CD4-positive, CD25-positive, alpha-beta regulatory T cell (primary cell): Measurements from ENCODE around the gene GARNL3. TPM values are rescaled to one million over a fixed set of nuclear protein-coding genes. Genes with fewer than 3 reads are reported as not detected.

Experiments used
- ATAC-seq, 2 donors: fragments of 150-1000 bp; cut with Tn5 transposase; one replicate each; pipeline ENCODE4 v1.10.0; 2021; ENCODE audit warnings: low read depth in 2 of 2, moderate number of reproducible peaks in 2 of 2, moderate library complexity in 1 of 2
- DNase-seq, 3 donors: peaks; one replicate each; pipeline versions ENCODE4 v3.0.0 to v3.0.0-alpha.2; 2012 to 2022; ENCODE audit warnings: mixed read lengths in 1 of 3
- H3K27ac ChIP-seq: one replicate; pipeline ENCODE4 v1.7.0; 2013; ENCODE audit warnings: mild to moderate bottlenecking, low read length; ENCODE audit not compliant: insufficient read depth, poor library complexity, severe bottlenecking
- H3K27me3 ChIP-seq: one replicate; pipeline ENCODE4 v1.7.0; 2013; ENCODE audit warnings: low read length; ENCODE audit not compliant: control insufficient read depth, insufficient read depth
- H3K36me3 ChIP-seq: one replicate; pipeline ENCODE4 v1.7.0; 2013; ENCODE audit warnings: mild to moderate bottlenecking, low read length, moderate library complexity; ENCODE audit not compliant: control insufficient read depth, insufficient read depth
- H3K4me1 ChIP-seq: 2 replicates; pipeline ENCODE4 v1.7.0; 2013; ENCODE audit warnings: mild to moderate bottlenecking, low read length; ENCODE audit not compliant: insufficient read depth, control insufficient read depth, poor library complexity, severe bottlenecking
- H3K4me3 ChIP-seq: one replicate; pipeline ENCODE4 v1.7.0; 2013; ENCODE audit warnings: low read depth, mild to moderate bottlenecking, low read length, moderate library complexity
- H3K9me3 ChIP-seq, 2 experiments: 1 replicate in 1 of 2; 2 replicates in 1 of 2; pipeline ENCODE4 v1.7.0; 2013; ENCODE audit warnings: low read length in 2 of 2, mild to moderate bottlenecking in 1 of 2, moderate library complexity in 1 of 2; ENCODE audit not compliant: control insufficient read depth in 2 of 2
- H3K27ac Mint-ChIP-seq, 3 donors: one replicate each; pipeline ENCODE4 v1.8.0; 2020 to 2022; ENCODE audit warnings: mild to moderate bottlenecking in 3 of 3, mixed read lengths in 3 of 3, moderate library complexity in 2 of 3
- H3K27me3 Mint-ChIP-seq: one replicate; pipeline ENCODE4 v1.8.0; 2022; ENCODE audit warnings: mild to moderate bottlenecking, mixed read lengths
- H3K36me3 Mint-ChIP-seq: one replicate; pipeline ENCODE4 v1.8.0; 2020; ENCODE audit warnings: mixed read lengths
- H3K4me1 Mint-ChIP-seq, 4 donors: one replicate each; pipeline ENCODE4 v1.8.0; 2020 to 2022; ENCODE audit warnings: mixed read lengths in 4 of 4, mild to moderate bottlenecking in 1 of 4
- H3K4me3 Mint-ChIP-seq, 4 donors: one replicate each; pipeline ENCODE4 v1.8.0; 2020 to 2022; ENCODE audit warnings: mild to moderate bottlenecking in 4 of 4, mixed read lengths in 4 of 4, moderate library complexity in 3 of 4
- H3K9me3 Mint-ChIP-seq, 7 donors: one replicate each; pipeline ENCODE4 v1.8.0; 2020 to 2022; ENCODE audit warnings: mixed read lengths in 7 of 7, mild to moderate bottlenecking in 3 of 7, moderate library complexity in 2 of 7
- polyA plus RNA-seq, 4 donors: library from polyadenylated mRNA; unstranded; fragments of 300-500 nt; fragmentation: Illumina TruSeq; gene quantifications; one replicate each; pipeline ENCODE4 v1.2.3, GENCODE V29; 2021
- total RNA-seq: library from RNA; stranded (reverse); gene quantifications from one replicate; pipeline ENCODE4 v1.2.3, GENCODE V29; 2022

GARNL3 gene
- total and polyA plus RNA-seq, 5 donors from 2014 or later: 0.69 to 4.3 (median 0.99) TPM; not detected in 2

DNA sequence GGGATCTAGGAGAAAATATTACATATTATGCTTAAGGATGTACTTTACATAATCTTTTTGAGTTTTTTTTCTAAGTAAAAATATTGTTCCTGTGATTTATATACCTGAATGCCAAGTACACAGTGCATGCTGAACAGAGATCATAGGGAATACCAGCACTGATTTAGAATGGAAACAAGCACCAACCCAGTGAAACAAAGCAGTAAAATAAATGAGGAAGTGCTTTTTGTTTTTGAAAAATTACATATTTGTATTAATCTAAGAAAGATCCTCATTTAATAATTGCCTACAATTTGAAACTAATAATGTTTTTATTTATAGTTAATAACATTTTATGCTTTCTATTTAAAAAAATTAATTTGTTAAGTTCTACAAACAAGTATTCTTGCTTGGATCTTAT lies 18.0 kb downstream of the GARNL3 start:
- Mint-ChIP-seq H3K27ac (no peak overlapping the region), H3K9me3 (no peaks in the 10 kb centered on the region), H3K36me3 (no peaks in the 10 kb centered on the region), H3K27me3 (peaks cover 9% of the 10 kb centered on the region), H3K4me1 (no peaks in the 10 kb centered on the region), H3K4me3 (no peak overlapping the region)
- Histone ChIP-seq H3K27me3 (peaks cover 9% of the 10 kb centered on the region), H3K36me3 (no peaks in the 10 kb centered on the region), H3K4me3 (no peak overlapping the region), H3K9me3 (no peaks in the 10 kb centered on the region), H3K27ac (no peak overlapping the region), H3K4me1 (no peaks in the 10 kb centered on the region)
- ATAC-seq (no peak), DNase-seq (no peak)

DNA sequence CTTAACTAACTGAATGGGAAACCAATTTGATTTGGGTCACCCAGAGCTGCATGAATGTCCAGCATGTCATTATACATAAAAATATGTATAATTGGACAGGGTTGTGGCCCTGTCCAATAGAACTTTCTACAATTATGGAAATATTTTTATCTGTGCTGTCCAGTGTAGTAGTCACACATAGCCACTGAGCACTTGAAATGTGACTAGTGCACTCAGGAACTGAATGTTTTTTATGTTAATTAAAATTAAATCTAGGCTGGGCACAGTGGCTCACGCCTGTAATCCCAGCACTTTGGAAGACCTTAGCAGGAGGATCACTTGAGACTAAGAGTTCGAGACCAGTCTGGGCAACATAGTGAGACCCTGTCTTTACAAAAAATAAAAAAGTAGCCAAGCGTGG lies 18.6 kb downstream of the GARNL3 start:
- H3K27me3 Mint-ChIP-seq: peaks cover 9% of the 10 kb centered on the region

DNA sequence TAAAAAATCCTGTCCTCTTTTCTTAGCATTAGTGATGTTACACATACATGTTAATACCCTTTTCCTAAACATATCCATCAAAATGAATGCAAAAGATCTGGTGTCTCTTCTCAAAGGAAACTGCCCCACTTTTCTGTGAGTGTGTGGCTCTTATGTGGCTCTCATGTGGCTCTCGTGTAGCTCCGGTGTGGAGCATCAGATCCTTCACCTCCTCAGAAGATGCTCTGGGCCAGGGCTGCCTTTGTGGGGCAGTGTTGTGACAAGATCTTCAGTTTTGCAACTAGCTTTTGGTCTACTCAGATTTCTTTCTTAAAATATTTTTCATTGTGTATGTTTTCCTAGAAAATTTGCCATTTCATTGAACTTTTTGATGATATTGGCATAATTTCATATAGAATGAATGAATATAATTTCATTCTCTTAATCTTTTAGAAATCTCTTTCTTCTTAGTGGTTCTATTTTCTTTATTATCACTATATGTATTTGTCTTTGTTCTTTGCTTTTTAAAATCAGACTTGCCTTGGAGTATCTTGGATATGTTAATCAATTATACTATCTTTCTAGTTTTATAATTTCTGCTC lies 19.4 kb downstream of the GARNL3 start:
- Histone ChIP-seq H3K27me3 (peaks cover 9% of the 10 kb centered on the region), H3K9me3 (no peaks in the 10 kb centered on the region), H3K4me3 (no peak overlapping the region), H3K36me3 (no peaks in the 10 kb centered on the region), H3K27ac (no peak overlapping the region), H3K4me1 (no peaks in the 10 kb centered on the region)
- Mint-ChIP-seq H3K4me3 (no peak overlapping the region), H3K36me3 (no peaks in the 10 kb centered on the region), H3K27me3 (peaks cover 9% of the 10 kb centered on the region), H3K27ac (no peak overlapping the region), H3K9me3 (no peaks in the 10 kb centered on the region), H3K4me1 (no peaks in the 10 kb centered on the region)
- ATAC-seq (no peak), DNase-seq (peak in 2 of 3 donors; percentile 4 to 35)

More for the DNA sequence above, 18.6 kb downstream of the GARNL3 start:
- Mint-ChIP-seq H3K4me3 (no peak overlapping the region), H3K4me1 (no peaks in the 10 kb centered on the region), H3K36me3 (no peaks in the 10 kb centered on the region), H3K27ac (no peak overlapping the region), H3K9me3 (no peaks in the 10 kb centered on the region)
- H3K9me3 ChIP-seq: no peaks in the 10 kb centered on the region
- H3K27ac ChIP-seq: no peak overlapping the region
- H3K36me3 ChIP-seq: no peaks in the 10 kb centered on the region
- peaks cover 9% of the 10 kb centered on the region for H3K27me3 ChIP-seq
- H3K4me1 ChIP-seq: no peaks in the 10 kb centered on the region
- H3K4me3 ChIP-seq: no peak overlapping the region
- no peak for ATAC-seq
- no peak for DNase-seq

DNA sequence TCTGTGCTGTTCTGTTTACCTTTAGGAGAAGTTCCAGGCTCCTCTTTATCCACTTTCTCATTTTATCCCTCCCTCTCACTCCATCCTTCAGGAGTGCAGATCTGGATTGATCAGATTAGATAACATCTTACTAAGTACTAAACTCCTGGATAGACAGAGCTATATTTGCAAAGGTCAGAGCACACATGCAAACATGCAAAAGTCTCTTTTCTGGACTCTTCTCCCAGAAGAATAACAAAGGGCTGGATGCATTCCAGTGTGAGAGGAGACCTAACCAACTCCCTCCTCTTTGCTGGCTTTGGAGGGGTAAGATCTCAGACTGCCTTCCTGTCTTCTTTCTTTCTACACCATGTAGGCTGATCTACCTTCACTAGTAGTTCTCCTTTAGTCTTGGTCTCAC lies 21.4 kb downstream of the GARNL3 start:
- Histone ChIP-seq H3K4me3 (no peak overlapping the region), H3K27ac (no peak overlapping the region), H3K27me3 (peaks cover 7% of the 10 kb centered on the region), H3K36me3 (no peaks in the 10 kb centered on the region), H3K9me3 (no peaks in the 10 kb centered on the region), H3K4me1 (no peaks in the 10 kb centered on the region)
- Mint-ChIP-seq H3K27me3 (peaks cover 1% of the 10 kb centered on the region), H3K27ac (no peak overlapping the region), H3K9me3 (no peaks in the 10 kb centered on the region), H3K4me3 (no peak overlapping the region), H3K4me1 (no peaks in the 10 kb centered on the region), H3K36me3 (no peaks in the 10 kb centered on the region)
- DNase-seq (no peak), ATAC-seq (no peak)

- Histone ChIP-seq H3K36me3 (no peaks in the 10 kb centered on the region), H3K4me1 (no peaks in the 10 kb centered on the region), H3K27me3 (peaks cover 5% of the 10 kb centered on the region), H3K27ac (no peak overlapping the region), H3K9me3 (no peaks in the 10 kb centered on the region), H3K4me3 (no peak overlapping the region)
- no peak overlapping the region for H3K4me3 Mint-ChIP-seq
- H3K9me3 Mint-ChIP-seq: no peaks in the 10 kb centered on the region
- no peaks in the 10 kb centered on the region for H3K4me1 Mint-ChIP-seq
- DNase-seq (no peak), ATAC-seq (no peak)
- H3K27ac Mint-ChIP-seq: no peak overlapping the region
- no peaks in the 10 kb centered on the region for H3K36me3 Mint-ChIP-seq
- no peaks in the 10 kb centered on the region for H3K27me3 Mint-ChIP-seq
Measured at GRCh38 chr9:127290561-127291065, 26.0 kb downstream of the GARNL3 start.

DNA sequence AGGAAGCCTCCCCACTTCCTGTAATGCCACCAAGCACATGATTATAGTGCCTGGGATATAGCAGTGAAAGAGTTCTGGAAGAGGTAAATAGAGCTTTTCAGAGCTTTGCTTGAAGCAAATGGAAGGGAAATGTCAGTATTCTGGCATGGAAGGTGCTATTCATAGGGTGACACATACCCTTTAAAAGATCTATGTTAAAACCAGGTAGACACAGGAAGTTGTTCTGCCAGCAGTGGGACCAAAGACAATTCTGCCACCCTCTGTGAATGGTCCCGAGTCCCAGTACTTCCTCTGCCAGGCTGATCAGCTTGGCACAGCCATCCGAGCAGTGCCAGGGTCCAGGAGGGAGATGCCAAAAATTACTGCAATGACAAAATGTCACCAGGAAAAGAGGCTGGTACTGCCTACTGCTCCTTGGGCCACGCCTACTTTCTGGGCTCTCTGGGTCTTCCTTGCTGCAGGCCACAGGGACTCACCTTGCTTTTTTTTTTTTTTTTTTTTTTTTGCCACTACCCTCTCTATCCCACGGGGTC lies 26.7 kb downstream of the GARNL3 start:
- Mint-ChIP-seq H3K4me3 (no peak overlapping the region), H3K36me3 (peaks cover 3% of the 10 kb centered on the region), H3K9me3 (no peaks in the 10 kb centered on the region), H3K4me1 (no peaks in the 10 kb centered on the region), H3K27me3 (no peaks in the 10 kb centered on the region), H3K27ac (no peak overlapping the region)
- no peak overlapping the region for H3K27ac ChIP-seq
- H3K4me1 ChIP-seq: no peaks in the 10 kb centered on the region
- no peak overlapping the region for H3K4me3 ChIP-seq
- no peaks in the 10 kb centered on the region for H3K36me3 ChIP-seq
- no peaks in the 10 kb centered on the region for H3K9me3 ChIP-seq
- peaks cover 2% of the 10 kb centered on the region for H3K27me3 ChIP-seq
- ATAC-seq (no peak), DNase-seq (no peak)

DNA sequence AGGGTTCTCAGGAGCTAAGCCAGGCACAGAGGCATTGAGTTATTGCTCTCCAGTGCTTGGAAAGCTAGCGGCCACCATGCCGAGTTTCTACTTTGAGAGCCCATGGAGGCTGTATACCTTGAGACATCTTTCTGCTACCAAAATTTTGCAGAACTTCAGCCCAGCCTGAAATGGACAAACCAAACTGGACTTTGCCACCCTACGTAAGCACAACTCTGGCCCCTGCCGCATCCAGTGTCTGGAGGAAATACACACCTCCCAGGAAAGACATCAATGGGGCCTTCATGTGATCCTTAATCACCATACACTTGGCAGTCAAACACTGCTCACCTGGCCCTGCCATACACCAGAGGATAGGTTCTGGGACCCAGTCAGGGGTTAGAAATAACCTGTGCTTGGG lies 27.8 kb downstream of the GARNL3 start:
- Histone ChIP-seq H3K9me3 (no peaks in the 10 kb centered on the region), H3K27ac (no peak overlapping the region), H3K27me3 (no peaks in the 10 kb centered on the region), H3K4me1 (no peaks in the 10 kb centered on the region), H3K36me3 (no peaks in the 10 kb centered on the region), H3K4me3 (no peak overlapping the region)
- ATAC-seq: no peak
- Mint-ChIP-seq H3K4me1 (no peaks in the 10 kb centered on the region), H3K27me3 (no peaks in the 10 kb centered on the region), H3K4me3 (no peak overlapping the region), H3K9me3 (no peaks in the 10 kb centered on the region), H3K36me3 (peaks cover 3% of the 10 kb centered on the region), H3K27ac (no peak overlapping the region)
- DNase-seq: no peak

DNA sequence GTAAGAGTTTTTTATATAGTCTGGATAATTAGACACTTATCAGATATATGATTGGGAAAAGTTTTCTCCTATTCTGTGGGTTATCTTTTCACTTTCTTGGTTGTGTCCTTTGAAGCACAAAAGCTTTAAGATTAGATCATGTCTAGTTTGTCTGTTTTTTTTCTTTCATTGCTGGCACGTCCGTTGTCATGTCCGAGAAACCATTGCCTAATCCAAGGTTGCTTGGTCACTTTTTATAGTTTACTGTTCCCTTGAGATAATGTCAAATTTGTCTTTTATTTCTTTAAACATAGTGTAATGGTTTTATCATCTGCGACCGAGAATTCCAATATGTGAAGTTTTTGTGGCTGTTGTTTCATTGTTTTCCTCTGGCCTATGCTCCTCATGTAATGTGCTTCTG lies 28.8 kb downstream of the GARNL3 start:
- H3K4me3 ChIP-seq: no peak overlapping the region
- H3K4me1 ChIP-seq: no peaks in the 10 kb centered on the region
- no peaks in the 10 kb centered on the region for H3K36me3 ChIP-seq
- no peak overlapping the region for H3K4me3 Mint-ChIP-seq
- ATAC-seq: no peak
- no peaks in the 10 kb centered on the region for H3K27me3 ChIP-seq
- H3K9me3 Mint-ChIP-seq: no peaks in the 10 kb centered on the region
- DNase-seq: no peak
- H3K9me3 ChIP-seq: no peaks in the 10 kb centered on the region
- no peaks in the 10 kb centered on the region for H3K27me3 Mint-ChIP-seq
- no peak overlapping the region for H3K27ac ChIP-seq
- H3K36me3 Mint-ChIP-seq: peaks cover 3% of the 10 kb centered on the region
- H3K27ac Mint-ChIP-seq: no peak overlapping the region
- no peaks in the 10 kb centered on the region for H3K4me1 Mint-ChIP-seq
